Kidney epithelial cell (primary cell): ENCODE data around the gene CCZ1B. TPM values are rescaled to one million over a fixed set of nuclear protein-coding genes. Genes with fewer than 3 reads are reported as not detected.
"Not testable (repeated sequence)": the region's sequence is repeated elsewhere in the genome, so short reads cannot be mapped to it uniquely, and the experiment has no call there.

Experiments
- DNase-seq: peaks from one replicate; pipeline ENCODE4 v3.0.0-alpha.2; 2010; ENCODE audit warnings: low read depth
- H3K27me3 ChIP-seq: 2 replicates; pipeline ENCODE4 v1.6.0; 2011; ENCODE audit warnings: low read length; ENCODE audit not compliant: control insufficient read depth, insufficient read depth
- H3K36me3 ChIP-seq: 2 replicates; pipeline ENCODE4 v1.5.1; 2011; ENCODE audit warnings: low read length; ENCODE audit not compliant: control insufficient read depth, insufficient read depth
- H3K4me3 ChIP-seq: 2 replicates; pipeline ENCODE4 v1.5.1; 2011; ENCODE audit warnings: low read depth, mild to moderate bottlenecking, control low read depth, low read length
- total RNA-seq: library from RNA; depleted of rRNA; stranded (reverse); fragments of >200 nt; gene quantifications from 2 replicates; pipeline ENCODE4 v1.2.3, GENCODE V29; 2015

Gene CCZ1B
- total RNA-seq, 1 donor from 2014 or later: 29.2 TPM

DNA sequence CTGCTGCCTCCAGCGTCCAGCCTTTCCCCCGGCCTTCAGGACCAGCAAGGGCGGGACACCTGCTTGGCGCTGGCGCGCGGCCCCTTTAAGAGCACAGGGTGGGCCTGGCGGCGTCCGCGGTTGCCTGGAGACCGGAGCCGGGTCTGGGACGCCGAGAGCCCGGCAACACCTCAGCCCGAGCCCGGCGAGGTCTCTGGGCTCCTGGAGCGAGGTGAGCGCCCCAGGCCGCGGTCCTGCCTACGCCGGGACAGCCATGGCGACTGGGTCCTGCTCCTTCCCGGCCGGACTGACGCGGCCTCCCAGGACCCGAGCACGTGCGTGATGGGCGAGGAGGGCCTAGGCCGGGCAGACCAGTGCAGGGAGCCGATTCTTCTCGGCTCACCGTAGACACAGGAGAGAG, 72.1 kb downstream of the CCZ1B start, which contains the start of gene RSPH10B2:
Gene RSPH10B2 (plus strand): TSS at position 140 of the 400 bp plus-strand sequence. CDS start 3,575 bp downstream, outside the sequence.
- H3K27me3 ChIP-seq, H3K4me3 ChIP-seq, DNase-seq, H3K36me3 ChIP-seq: not testable (repeated sequence)

DNA sequence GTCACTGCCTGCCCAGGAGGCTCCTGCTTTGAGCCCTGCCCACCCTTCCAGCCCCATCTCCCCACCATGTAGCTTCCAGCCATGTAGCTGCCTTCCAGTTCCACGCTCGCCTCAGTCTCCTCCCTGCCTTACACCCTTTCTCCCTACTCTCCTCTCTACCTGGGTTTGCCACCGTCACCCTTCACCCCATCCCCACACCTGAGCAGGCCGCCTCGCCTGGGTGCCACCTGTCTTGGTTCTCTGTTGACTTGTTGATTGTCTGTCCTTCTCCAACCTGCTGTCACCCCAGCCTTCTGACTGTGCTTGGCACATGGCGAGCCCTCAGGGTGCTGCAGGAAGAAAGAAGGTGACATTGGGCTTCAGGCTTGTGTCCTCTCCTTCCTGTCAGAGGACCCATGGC, 75.9 kb downstream of the CCZ1B start:
- not testable (repeated sequence) for H3K36me3 ChIP-seq, DNase-seq, H3K27me3 ChIP-seq, H3K4me3 ChIP-seq

DNA sequence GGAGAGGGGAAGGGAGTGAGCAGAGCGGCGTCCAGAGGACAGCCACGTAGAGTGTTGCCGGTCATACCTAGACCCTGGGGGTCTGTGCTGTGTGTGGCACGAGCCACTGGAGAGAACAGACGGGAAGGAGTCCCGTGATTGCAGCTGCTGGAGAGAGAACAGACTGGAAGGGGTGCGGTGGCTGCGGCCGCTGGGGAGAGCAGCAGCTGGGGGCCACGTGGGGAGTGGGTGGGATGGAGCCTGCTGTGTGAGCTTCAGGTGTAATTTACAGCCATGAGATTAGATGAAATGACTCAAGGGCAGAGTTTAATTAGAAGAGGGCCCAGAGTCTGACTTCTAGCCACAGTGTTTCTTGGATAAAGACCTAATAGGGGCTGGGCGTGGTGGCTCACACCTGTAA, 76.7 kb downstream of the CCZ1B start:
- not testable (repeated sequence) for H3K4me3 ChIP-seq, H3K27me3 ChIP-seq, DNase-seq, H3K36me3 ChIP-seq

Other genes starting within 250 kb of the CCZ1B start
- gene ZDHHC4, start 248.8 kb downstream of the CCZ1B start, total RNA-seq: 53.5 and 66.6 TPM in 2 replicates
- gene INTS15, start 236.3 kb downstream of the CCZ1B start, total RNA-seq: 36.0 and 44.2 TPM in 2 replicates
- 25.7 and 36.3 TPM in 2 replicates for gene ZNF853, start 210.7 kb downstream of the CCZ1B start, total RNA-seq
- gene ZNF316, start 189.0 kb downstream of the CCZ1B start, total RNA-seq: 24.9 and 26.2 TPM in 2 replicates
- gene ZNF12, start 119.3 kb downstream of the CCZ1B start, total RNA-seq: 16.1 and 18.5 TPM in 2 replicates
- 0.96 TPM in 1 of 2 replicates, not detected in the other for gene RSPH10B2, start 72.2 kb downstream of the CCZ1B start, total RNA-seq